H9 (cell line): ENCODE data around the gene GGT6. TPM values are rescaled to one million over a fixed set of nuclear protein-coding genes. Genes with fewer than 3 reads are reported as not detected.

Experiments used
- DNase-seq: peaks from one replicate; pipeline ENCODE4 v3.0.0-alpha.2; 2017
- H2AFZ ChIP-seq: one replicate; pipeline ENCODE4 v1.6.1; 2013; ENCODE audit warnings: mild to moderate bottlenecking, low read length, control low read depth, moderate library complexity
- H2AK5ac ChIP-seq: 2 replicates; pipeline ENCODE4 v1.6.1; 2013; ENCODE audit warnings: low read length, control low read depth, mixed read lengths; ENCODE audit not compliant: insufficient read length
- H2BK120ac ChIP-seq: one replicate; pipeline ENCODE4 v1.6.1; 2013; ENCODE audit warnings: low read depth, mild to moderate bottlenecking, low read length, control low read depth, inconsistent platforms; ENCODE audit not compliant: poor library complexity, severe bottlenecking
- H2BK12ac ChIP-seq: 2 replicates; pipeline ENCODE4 v1.6.1; 2013; ENCODE audit warnings: low read length, control low read depth, mixed read lengths, low read depth; ENCODE audit not compliant: insufficient read length
- H2BK15ac ChIP-seq: 2 replicates; pipeline ENCODE4 v1.6.1; 2013; ENCODE audit warnings: low read depth, low read length, control low read depth
- H2BK20ac ChIP-seq: one replicate; pipeline ENCODE4 v1.6.1; 2013; ENCODE audit warnings: low read depth, mild to moderate bottlenecking, low read length, control low read depth, inconsistent platforms; ENCODE audit not compliant: poor library complexity, severe bottlenecking
- H2BK5ac ChIP-seq: 2 replicates; pipeline ENCODE4 v1.6.1; 2013; ENCODE audit warnings: low read length, control low read depth, mixed read lengths; ENCODE audit not compliant: insufficient read length
- H3K14ac ChIP-seq: 2 replicates; pipeline ENCODE4 v1.6.1; 2013; ENCODE audit warnings: low read length, control low read depth; ENCODE audit not compliant: insufficient read depth
- H3K18ac ChIP-seq: 2 replicates; pipeline ENCODE4 v1.6.1; 2013; ENCODE audit warnings: low read depth, mild to moderate bottlenecking, mixed read lengths, low read length, control low read depth; ENCODE audit not compliant: insufficient read length
- H3K23ac ChIP-seq: 2 replicates; pipeline ENCODE4 v1.6.1; 2013; ENCODE audit warnings: low read length, control low read depth, mixed read lengths, low read depth; ENCODE audit not compliant: insufficient read length
- H3K23me2 ChIP-seq: 2 replicates; pipeline ENCODE4 v1.6.1; 2013; ENCODE audit warnings: low read depth, mild to moderate bottlenecking, mixed read lengths, low read length, control low read depth; ENCODE audit not compliant: insufficient read length, poor library complexity, severe bottlenecking
- H3K27ac ChIP-seq: 2 replicates; pipeline ENCODE4 v1.5.1; 2013; ENCODE audit warnings: low read length, control low read depth, mixed read lengths, low read depth; ENCODE audit not compliant: insufficient read length
- H3K27me3 ChIP-seq: 2 replicates; pipeline ENCODE4 v1.6.1; 2013; ENCODE audit warnings: low read length, control low read depth, inconsistent platforms; ENCODE audit not compliant: insufficient read depth
- H3K4ac ChIP-seq: 2 replicates; pipeline ENCODE4 v1.6.1; 2013; ENCODE audit warnings: low read depth, mild to moderate bottlenecking, control low read depth, inconsistent platforms, low read length, moderate library complexity
- H3K4me1 ChIP-seq: 2 replicates; pipeline ENCODE4 v1.6.1; 2013; ENCODE audit warnings: low read length, control low read depth, inconsistent platforms; ENCODE audit not compliant: insufficient read depth
- H3K4me2 ChIP-seq: 2 replicates; pipeline ENCODE4 v1.6.1; 2013; ENCODE audit warnings: low read length, control low read depth, mixed read lengths; ENCODE audit not compliant: insufficient read length, insufficient read depth
- H3K56ac ChIP-seq: 2 replicates; pipeline ENCODE4 v1.6.1; 2013; ENCODE audit warnings: low read depth, mild to moderate bottlenecking, mixed read lengths, low read length, control low read depth; ENCODE audit not compliant: insufficient read length
- H3K79me1 ChIP-seq: 2 replicates; pipeline ENCODE4 v1.6.1; 2013; ENCODE audit warnings: low read depth, mild to moderate bottlenecking, moderate library complexity, low read length, control low read depth, inconsistent platforms; ENCODE audit not compliant: insufficient read depth, poor library complexity, severe bottlenecking
- H3K79me2 ChIP-seq: 2 replicates; pipeline ENCODE4 v1.6.1; 2013; ENCODE audit warnings: low read length, control low read depth, inconsistent platforms; ENCODE audit not compliant: insufficient read depth
- H3K9ac ChIP-seq: 2 replicates; pipeline ENCODE4 v1.6.1; 2013; ENCODE audit warnings: low read length, control low read depth, mixed read lengths; ENCODE audit not compliant: insufficient read length; ENCODE audit errors: extremely low read depth
- H3K9me3 ChIP-seq: one replicate; pipeline ENCODE4 v1.6.1; 2013; ENCODE audit warnings: low read depth, low read length, inconsistent platforms; ENCODE audit not compliant: control insufficient read depth
- H3T11ph ChIP-seq: one replicate; pipeline ENCODE4 v1.6.1; 2013; ENCODE audit warnings: mild to moderate bottlenecking, low read length, control low read depth, inconsistent platforms
- H4K20me1 ChIP-seq: one replicate; pipeline ENCODE4 v1.6.1; 2013; ENCODE audit not compliant: control insufficient read depth, insufficient read length, insufficient read depth
- H4K5ac ChIP-seq: 2 replicates; pipeline ENCODE4 v1.6.1; 2013; ENCODE audit warnings: low read depth, mild to moderate bottlenecking, mixed read lengths, low read length, control low read depth; ENCODE audit not compliant: insufficient read length
- H4K8ac ChIP-seq: replicated peaks from 2 replicates; pipeline ENCODE4 v1.6.1; 2013; ENCODE audit warnings: low read length, control low read depth, mixed read lengths, low read depth; ENCODE audit not compliant: insufficient read length
- H4K91ac ChIP-seq: 2 replicates; pipeline ENCODE4 v1.6.1; 2013; ENCODE audit warnings: low read depth, mild to moderate bottlenecking, moderate library complexity, mixed read lengths, low read length, control low read depth; ENCODE audit not compliant: insufficient read length
- H3K27ac Mint-ChIP-seq, 3 experiments: 2 replicates in 2 of 3; 3 replicates in 1 of 3; pipeline ENCODE4 v1.8.0; 2020 to 2021; ENCODE audit warnings: mixed read lengths in 3 of 3, mild to moderate bottlenecking in 1 of 3, moderate library complexity in 1 of 3
- H3K27me3 Mint-ChIP-seq: 2 replicates; pipeline ENCODE4 v1.8.0; 2021; ENCODE audit warnings: low read depth, mild to moderate bottlenecking, moderate library complexity, mixed read lengths
- H3K36me3 Mint-ChIP-seq, 3 experiments: 2 replicates in 2 of 3; 3 replicates in 1 of 3; pipeline ENCODE4 v1.8.0; 2020 to 2021; ENCODE audit warnings: low read depth in 3 of 3, mixed read lengths in 3 of 3; ENCODE audit not compliant: insufficient read depth in 1 of 3
- H3K4me1 Mint-ChIP-seq, 2 experiments: 2 replicates each; pipeline ENCODE4 v1.8.0; 2020; ENCODE audit warnings: mixed read lengths in 2 of 2
- H3K4me3 Mint-ChIP-seq, 2 experiments: 2 replicates in 1 of 2; 3 replicates in 1 of 2; pipeline ENCODE4 v1.8.0; 2020 to 2021; ENCODE audit warnings: mild to moderate bottlenecking in 2 of 2, mixed read lengths in 2 of 2, moderate library complexity in 1 of 2
- H3K9me3 Mint-ChIP-seq, 2 experiments: 2 replicates in 1 of 2; 3 replicates in 1 of 2; pipeline ENCODE4 v1.8.0; 2020; ENCODE audit warnings: mild to moderate bottlenecking in 2 of 2, mixed read lengths in 2 of 2, moderate library complexity in 1 of 2
- CTCF ChIP-seq: fragments of 200-600 bp; sonication (generic); conservative IDR thresholded peaks from 3 replicates; pipeline ENCODE4 v1.8.0; 2021; ENCODE audit warnings: antibody characterized with exemption, mild to moderate bottlenecking
- WGBS: extraction: QIAGEN DNeasy Blood & Tissue Kit; methylation state at CpG from one replicate; pipeline ENCODE4 v1.1.7; 2013; ENCODE audit warnings: missing lambda C conversion rate, low lambda C conversion rate, mixed read lengths; ENCODE audit not compliant: insufficient read length; ENCODE audit errors: extremely low coverage; 5-methylcytosine and 5-hydroxymethylcytosine counted together
- total RNA-seq: library from RNA; stranded (reverse); gene quantifications from 2 replicates; pipeline ENCODE4 v1.2.1, GENCODE V29; 2021

GGT6 gene
- total RNA-seq, 1 experiment from 2014 or later, result 0.17 TPM

GRCh38 chr17:4576161-4576558, 15.8 kb upstream of the GGT6 start:
- Histone ChIP-seq H2BK12ac (no peak overlapping the region), H3K23ac (no peak overlapping the region), H3K56ac (no peak overlapping the region), H3K79me2 (no peaks in the 10 kb centered on the region), H4K8ac (no peak overlapping the region), H3K23me2 (peaks cover 2% of the 10 kb centered on the region), H3K18ac (peak overlapping the region; percentile 9), H3K9ac (no peak overlapping the region), H3K9me3 (no peaks in the 10 kb centered on the region), H2AFZ (no peak overlapping the region), H3T11ph (no peak overlapping the region), H3K14ac (peak overlapping the region; percentile 54; the same call in 1 of the 2 replicates), H3K4ac (no peak overlapping the region), H3K27me3 (no peaks in the 10 kb centered on the region), H2BK15ac (no peak overlapping the region), H2BK5ac (no peak overlapping the region), H3K79me1 (no peaks in the 10 kb centered on the region), H4K91ac (no peak overlapping the region), H2AK5ac (no peak overlapping the region), H3K4me1 (peaks cover 5% of the 10 kb centered on the region; the same call in 1 of the 2 replicates), H2BK20ac (no peak overlapping the region), H4K20me1 (no peaks in the 10 kb centered on the region), H3K27ac (no peak overlapping the region), H3K4me2 (no peak overlapping the region), H2BK120ac (no peak overlapping the region), H4K5ac (no peak overlapping the region)
- H3K9me3 Mint-ChIP-seq, result peaks cover 0 to 3% of the 10 kb centered on the region in 2 experiments; a peak in 2 of 5 replicates
- peaks cover 13 to 34% of the 10 kb centered on the region in 2 experiments for H3K4me1 Mint-ChIP-seq
- peak overlapping the region in 1 of 2 experiments; percentile 22; a peak in 1 of 5 replicates for H3K4me3 Mint-ChIP-seq
- peak overlapping the region in 2 of 3 experiments; percentile 19 to 48; a peak in 3 of 7 replicates for H3K27ac Mint-ChIP-seq
- TF ChIP-seq CTCF, result no peak
- WGBS, result no CpG with 5 or more reads among the region's 6 CpGs
- H3K36me3 Mint-ChIP-seq, result peaks cover 0 to 6% (median 0%) of the 10 kb centered on the region in 3 experiments; a peak in 1 of 7 replicates
- no peak for DNase-seq
- peaks cover 9% of the 10 kb centered on the region for H3K27me3 Mint-ChIP-seq
